Fibroblast of gingiva (primary cell): ENCODE results near the gene CD34.
A peak's percentile ranks its signal among the peaks of the same experiment; 100 is the strongest.
"Not testable (repeated sequence)": the region's sequence is repeated elsewhere in the genome, so short reads cannot be mapped to it uniquely, and the experiment has no call there.

Experiments
- DNase-seq: peaks from one replicate; pipeline ENCODE4 v3.0.0-alpha.2; 2011; ENCODE audit warnings: low read depth

The CD34 gene

GRCh38 chr1:207926984-207927383 lies 16.1 kb upstream of the CD34 start:
- DNase-seq, result no peak

- not testable (repeated sequence) for DNase-seq
These were observed 15.0 kb upstream of the CD34 start for GRCh38 chr1:207925969-207926368.

- DNase-seq, result peak; percentile 34
These were observed 14.3 kb upstream of the CD34 start for GRCh38 chr1:207925210-207925609.

- no peak for DNase-seq
These were observed 12.6 kb upstream of the CD34 start for GRCh38 chr1:207923561-207923960.

- DNase-seq, result no peak
These were observed 12.2 kb upstream of the CD34 start for GRCh38 chr1:207923121-207923520.

GRCh38 chr1:207922554-207922953 lies 11.6 kb upstream of the CD34 start:
- DNase-seq, result no peak

- no peak for DNase-seq
These were observed 10.4 kb upstream of the CD34 start for GRCh38 chr1:207921321-207921720.

- peak; percentile 29 for DNase-seq
These were observed 9.6 kb upstream of the CD34 start for GRCh38 chr1:207920444-207921021.

- DNase-seq, result peak; percentile 89
These were observed 8.7 kb upstream of the CD34 start for GRCh38 chr1:207919523-207920170.

- no peak for DNase-seq
These were observed 7.7 kb upstream of the CD34 start for GRCh38 chr1:207918581-207918980.

- no peak for DNase-seq
These were observed 7.1 kb upstream of the CD34 start for GRCh38 chr1:207918011-207918410.

GRCh38 chr1:207917080-207917479 lies 6.2 kb upstream of the CD34 start:
- DNase-seq, result no peak

- no peak for DNase-seq
These were observed 3.0 kb upstream of the CD34 start for GRCh38 chr1:207913951-207914350.

GRCh38 chr1:207911856-207912760 lies 1.2 kb upstream of the CD34 start:
- DNase-seq, result peak; percentile 31

GRCh38 chr1:207909687-207910086 lies 1.2 kb downstream of the CD34 start:
- DNase-seq, result no peak

GRCh38 chr1:207908107-207908734 lies 2.7 kb downstream of the CD34 start:
- no peak for DNase-seq

- DNase-seq, result no peak
These were observed 6.5 kb downstream of the CD34 start for GRCh38 chr1:207904391-207904790.

- no peak for DNase-seq
These were observed 7.2 kb downstream of the CD34 start for GRCh38 chr1:207903767-207904166.

GRCh38 chr1:207903053-207903452 lies 7.9 kb downstream of the CD34 start:
- no peak for DNase-seq

- DNase-seq, result no peak
These were observed 8.4 kb downstream of the CD34 start for GRCh38 chr1:207902566-207902965.

GRCh38 chr1:207901041-207901653 lies 9.8 kb downstream of the CD34 start:
- no peak for DNase-seq

- no peak for DNase-seq
These were observed 12.1 kb downstream of the CD34 start for GRCh38 chr1:207898836-207899235.
